IPS-15b (cell line): ENCODE data around the gene GBX2.

Experiments
- H3K27me3 ChIP-seq: one replicate; pipeline ENCODE4 v1.6.1; 2013; ENCODE audit warnings: low read length; ENCODE audit not compliant: control insufficient read depth, insufficient read depth
- H3K36me3 ChIP-seq: one replicate; pipeline ENCODE4 v1.6.1; 2013; ENCODE audit warnings: low read length; ENCODE audit not compliant: control insufficient read depth, insufficient read depth
- H3K4me1 ChIP-seq: one replicate; pipeline ENCODE4 v1.6.1; 2013; ENCODE audit warnings: mild to moderate bottlenecking, low read length; ENCODE audit not compliant: control insufficient read depth, insufficient read depth
- H3K4me3 ChIP-seq: one replicate; pipeline ENCODE4 v1.5.1; 2013; ENCODE audit warnings: low read depth, low read length
- H3K9ac ChIP-seq: one replicate; pipeline ENCODE4 v1.6.1; 2013; ENCODE audit warnings: low read depth, mild to moderate bottlenecking, low read length
- H3K9me3 ChIP-seq: one replicate; pipeline ENCODE4 v1.6.1; 2013; ENCODE audit warnings: mild to moderate bottlenecking, low read length; ENCODE audit not compliant: control insufficient read depth, insufficient read depth

Gene GBX2

DNA sequence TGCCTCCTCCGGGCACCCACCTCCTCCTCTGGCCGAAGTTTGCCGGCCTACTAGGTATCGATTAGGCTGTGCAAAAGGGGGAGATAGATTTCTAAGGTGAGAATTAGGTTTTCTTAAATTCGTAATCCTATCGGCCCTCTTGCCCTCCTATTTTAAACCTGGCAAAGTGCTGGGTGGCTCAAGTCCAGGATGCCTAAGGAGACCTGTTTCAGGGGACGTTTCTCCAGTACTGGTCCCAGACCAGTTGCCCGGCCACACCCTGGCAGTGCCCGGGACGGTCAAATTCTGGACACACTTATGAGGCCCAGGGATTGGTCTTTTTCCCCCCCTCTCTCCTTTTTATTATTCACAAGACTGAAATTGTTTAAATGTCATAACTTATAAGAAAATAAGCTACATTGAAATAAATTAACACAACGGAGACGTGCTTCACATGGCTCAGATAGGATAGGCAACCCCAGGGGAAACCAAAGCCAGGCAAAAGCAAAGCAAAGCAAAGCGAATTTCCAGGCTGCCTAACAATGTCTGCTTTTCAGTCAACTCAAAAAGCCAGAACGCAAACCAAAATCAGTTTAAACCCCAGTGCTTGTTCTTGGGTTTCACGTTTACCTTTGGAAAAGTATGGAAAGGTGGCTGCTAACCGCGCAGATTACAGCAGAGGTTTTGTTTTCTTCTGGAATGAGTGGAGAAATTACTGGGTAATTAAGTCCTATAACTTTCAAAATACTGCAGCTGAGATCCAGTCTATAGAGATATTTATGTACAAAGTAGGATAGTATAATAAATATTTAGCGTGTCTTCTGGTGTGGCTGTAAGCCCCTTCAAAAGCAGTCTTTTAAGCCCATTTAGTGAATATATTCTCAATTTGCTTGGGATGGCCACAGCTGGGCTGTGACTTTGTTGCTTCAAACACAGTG, 3.0 kb downstream of the GBX2 start:
- Histone ChIP-seq H3K27me3 (peaks cover 86% of the 10 kb centered on the region), H3K4me3 (peak overlapping the region; percentile 54), H3K4me1 (peaks cover 5% of the 10 kb centered on the region)

GRCh38 chr2:236164201-236164924, 3.8 kb downstream of the GBX2 start:
- Histone ChIP-seq H3K4me3 (peak overlapping the region; percentile 50), H3K9ac (no peak overlapping the region), H3K4me1 (peaks cover 5% of the 10 kb centered on the region), H3K9me3 (no peaks in the 10 kb centered on the region), H3K36me3 (no peaks in the 10 kb centered on the region), H3K27me3 (peaks cover 82% of the 10 kb centered on the region)

More for the DNA sequence above, 3.0 kb downstream of the GBX2 start:
- H3K36me3 ChIP-seq, result no peaks in the 10 kb centered on the region
- H3K9ac ChIP-seq, result no peak overlapping the region
- no peaks in the 10 kb centered on the region for H3K9me3 ChIP-seq

DNA sequence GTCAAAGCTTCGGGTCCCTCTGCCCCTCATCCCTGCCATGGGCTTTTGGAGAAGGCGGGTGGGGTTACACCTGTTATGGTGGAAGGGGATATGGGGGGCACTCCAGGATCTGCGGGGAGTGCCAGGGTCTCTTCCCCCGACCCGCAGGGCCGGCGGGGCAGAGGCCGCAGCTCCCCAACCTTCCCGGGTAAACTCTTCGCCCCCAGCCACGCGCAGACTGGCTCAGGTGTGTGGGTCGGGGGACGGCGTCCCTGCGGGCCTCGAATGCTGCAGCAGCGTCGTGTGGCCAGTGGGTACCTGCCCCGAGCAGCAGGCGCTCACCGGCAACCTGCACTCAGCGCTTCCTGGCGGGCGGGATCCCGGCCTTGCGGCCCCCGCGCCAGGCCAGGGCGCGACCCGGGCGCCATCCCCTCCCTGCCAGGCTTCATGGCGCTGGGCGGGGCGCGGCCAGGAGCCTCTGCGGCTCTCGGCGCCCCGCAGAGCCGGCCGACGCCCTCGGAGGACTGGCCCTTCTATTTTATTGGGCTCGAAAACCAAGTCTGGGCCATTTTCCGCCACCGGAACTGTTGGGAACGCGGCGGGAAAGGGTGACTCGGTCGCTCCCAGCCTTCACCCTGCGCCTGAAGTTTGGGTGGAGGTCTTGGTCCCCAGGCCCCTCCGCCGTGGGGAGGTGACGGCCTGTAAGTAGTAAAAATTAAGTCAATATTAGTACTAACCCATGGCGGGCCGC, 4.5 kb downstream of the GBX2 start:
- Histone ChIP-seq H3K27me3 (peaks cover 79% of the 10 kb centered on the region), H3K4me3 (peak overlapping the region; percentile 50)

GRCh38 chr2:236162882-236163470, 5.2 kb downstream of the GBX2 start:
- H3K9ac ChIP-seq, result no peak overlapping the region
- H3K4me1 ChIP-seq, result peaks cover 15% of the 10 kb centered on the region
- no peaks in the 10 kb centered on the region for H3K9me3 ChIP-seq
- peak overlapping the region; percentile 50 for H3K4me3 ChIP-seq
- H3K27me3 ChIP-seq, result peaks cover 85% of the 10 kb centered on the region
- no peaks in the 10 kb centered on the region for H3K36me3 ChIP-seq

More for the DNA sequence above, 4.5 kb downstream of the GBX2 start:
- Histone ChIP-seq H3K36me3 (no peaks in the 10 kb centered on the region), H3K4me1 (peaks cover 9% of the 10 kb centered on the region), H3K9me3 (no peaks in the 10 kb centered on the region), H3K9ac (no peak overlapping the region)

DNA sequence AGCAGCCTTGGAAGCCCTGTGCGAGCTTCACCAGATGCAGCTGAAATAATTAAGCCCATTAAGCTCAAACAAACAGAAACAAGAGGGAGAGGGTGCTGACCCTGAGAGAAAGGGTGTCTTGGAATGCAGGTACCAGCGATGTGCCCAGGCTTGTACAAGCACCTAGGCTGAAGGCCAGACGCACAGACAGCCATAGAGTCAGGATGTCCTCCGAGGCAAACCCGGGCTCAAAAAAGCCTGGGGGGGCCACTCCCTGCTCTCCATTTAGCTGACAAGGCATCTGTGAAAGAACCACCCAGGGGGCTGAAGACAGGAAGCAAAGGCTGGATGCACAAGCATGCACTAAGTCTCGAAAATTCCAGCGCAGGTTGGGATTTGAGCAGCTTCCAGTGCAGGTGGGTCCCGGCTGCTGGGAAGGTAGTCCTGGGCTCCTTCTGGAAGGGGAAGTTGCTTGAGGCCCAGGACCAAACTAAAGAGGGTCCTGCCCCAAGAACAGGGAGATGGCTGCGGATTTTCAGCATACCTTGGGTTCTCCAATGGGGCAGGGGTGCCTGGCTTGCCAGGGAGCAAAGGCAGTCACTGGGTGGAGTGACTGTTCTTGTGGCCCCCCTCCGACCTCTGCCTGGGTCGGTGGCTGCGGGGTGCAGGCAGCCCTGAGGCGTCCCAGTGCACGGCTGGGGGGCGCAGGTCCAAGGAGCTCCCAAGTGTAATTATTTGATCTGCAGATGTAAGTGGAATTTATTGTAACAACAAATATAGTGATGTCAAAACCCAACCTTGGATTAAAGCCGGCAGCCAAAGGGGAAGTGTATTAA, 5.9 kb downstream of the GBX2 start:
- H3K9ac ChIP-seq, result no peak overlapping the region
- H3K4me3 ChIP-seq, result peak overlapping the region; percentile 18
- peaks cover 89% of the 10 kb centered on the region for H3K27me3 ChIP-seq
- H3K9me3 ChIP-seq, result no peaks in the 10 kb centered on the region
- H3K4me1 ChIP-seq, result peaks cover 15% of the 10 kb centered on the region
- H3K36me3 ChIP-seq, result no peaks in the 10 kb centered on the region

- Histone ChIP-seq H3K9me3 (no peaks in the 10 kb centered on the region), H3K4me1 (peaks cover 12% of the 10 kb centered on the region), H3K36me3 (no peaks in the 10 kb centered on the region), H3K27me3 (peaks cover 90% of the 10 kb centered on the region), H3K4me3 (peak overlapping the region; percentile 18), H3K9ac (no peak overlapping the region)
Observed at GRCh38 chr2:236161531-236161930, 6.7 kb downstream of the GBX2 start.

DNA sequence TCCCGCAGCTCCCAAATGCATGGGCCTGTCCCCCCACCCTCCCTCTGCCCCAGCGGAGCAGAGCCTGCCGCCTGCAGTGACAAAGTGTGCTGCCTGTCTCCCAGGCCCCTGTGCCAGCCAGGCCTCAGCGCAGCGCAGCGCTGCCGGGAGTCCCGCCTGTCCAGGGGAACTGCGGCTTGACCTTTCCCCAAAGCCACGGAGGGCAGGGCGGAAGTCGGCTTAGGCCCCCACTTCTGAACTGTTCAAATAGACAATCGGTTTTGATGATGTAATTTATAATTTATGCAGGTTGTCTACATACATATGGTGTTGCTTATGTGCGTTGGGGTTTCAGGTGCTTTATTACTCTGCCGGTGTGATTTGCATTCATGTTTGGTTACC, 7.1 kb downstream of the GBX2 start:
- no peak overlapping the region for H3K9ac ChIP-seq
- H3K4me1 ChIP-seq, result peaks cover 12% of the 10 kb centered on the region
- no peaks in the 10 kb centered on the region for H3K36me3 ChIP-seq
- H3K27me3 ChIP-seq, result peaks cover 90% of the 10 kb centered on the region
- H3K9me3 ChIP-seq, result no peaks in the 10 kb centered on the region
- H3K4me3 ChIP-seq, result no peak overlapping the region

DNA sequence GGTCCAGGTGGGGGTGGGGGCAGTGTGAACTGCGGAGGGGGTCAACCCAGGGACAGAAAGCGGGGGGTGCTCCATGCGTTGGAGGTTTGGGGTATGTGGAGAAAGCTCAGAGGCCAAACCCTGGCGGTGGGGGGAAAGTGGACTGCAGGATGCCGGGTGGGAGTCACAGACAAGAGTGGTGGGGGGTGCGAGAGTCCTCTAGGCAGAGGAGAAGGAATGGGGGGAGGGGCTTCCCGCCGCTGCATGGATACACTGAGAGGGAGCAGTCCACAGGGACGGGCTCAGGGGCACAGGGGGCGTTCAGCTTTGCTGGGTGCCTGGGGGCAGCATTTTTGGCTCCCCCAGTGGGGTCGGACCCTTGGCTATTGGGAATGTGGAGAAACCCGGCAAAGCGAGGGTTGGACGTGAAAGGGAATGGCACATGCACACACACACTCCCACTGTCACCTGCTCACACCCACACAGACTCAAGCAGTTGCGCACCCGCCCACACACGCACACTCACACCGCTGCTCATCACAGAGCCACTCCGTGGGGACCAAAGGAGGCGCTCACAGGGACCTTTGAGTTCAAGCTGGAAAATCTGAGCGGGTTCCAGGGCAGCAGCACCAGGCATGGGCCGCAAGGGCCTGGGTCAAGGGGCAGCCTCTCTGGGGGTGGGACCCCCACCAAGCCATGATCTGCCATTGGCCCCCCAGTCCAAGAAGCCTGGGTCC, 7.7 kb downstream of the GBX2 start:
- H3K9me3 ChIP-seq, result no peaks in the 10 kb centered on the region
- H3K4me3 ChIP-seq, result peak overlapping the region; percentile 18
- peaks cover 12% of the 10 kb centered on the region for H3K4me1 ChIP-seq
- peaks cover 90% of the 10 kb centered on the region for H3K27me3 ChIP-seq
- no peaks in the 10 kb centered on the region for H3K36me3 ChIP-seq
- no peak overlapping the region for H3K9ac ChIP-seq

DNA sequence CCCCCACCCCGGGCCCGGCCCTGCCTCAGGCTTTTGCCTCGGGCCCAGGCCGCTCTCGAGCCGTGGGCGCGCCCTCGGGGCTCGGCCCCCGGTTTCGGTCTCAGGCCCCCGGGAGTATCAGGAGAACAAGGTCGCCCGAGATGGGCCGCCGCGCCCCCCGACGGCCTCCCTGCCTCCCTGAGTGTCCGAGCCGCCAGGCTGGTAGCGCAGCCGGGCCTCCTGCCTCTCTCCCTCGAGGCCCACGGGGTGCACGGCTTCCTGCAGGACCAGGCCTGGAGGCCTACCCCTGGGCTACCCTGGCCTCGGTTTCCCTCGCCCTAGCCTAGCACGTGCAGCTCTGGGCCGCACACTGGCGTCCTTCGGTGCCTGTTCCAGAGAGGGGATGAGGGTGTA, 8.4 kb downstream of the GBX2 start:
- no peak overlapping the region for H3K9ac ChIP-seq
- peaks cover 12% of the 10 kb centered on the region for H3K4me1 ChIP-seq
- no peaks in the 10 kb centered on the region for H3K36me3 ChIP-seq
- peak overlapping the region; percentile 18 for H3K4me3 ChIP-seq
- peaks cover 90% of the 10 kb centered on the region for H3K27me3 ChIP-seq
- H3K9me3 ChIP-seq, result no peaks in the 10 kb centered on the region

GRCh38 chr2:236158969-236159777, 9.0 kb downstream of the GBX2 start:
- no peak overlapping the region for H3K9ac ChIP-seq
- peaks cover 93% of the 10 kb centered on the region for H3K27me3 ChIP-seq
- peaks cover 12% of the 10 kb centered on the region for H3K4me1 ChIP-seq
- no peaks in the 10 kb centered on the region for H3K9me3 ChIP-seq
- peak overlapping the region; percentile 41 for H3K4me3 ChIP-seq
- no peaks in the 10 kb centered on the region for H3K36me3 ChIP-seq
